GM18511 (cell line): ENCODE measurements around the gene PHTF2.
"Not testable (repeated sequence)": the region's sequence is repeated elsewhere in the genome, so short reads cannot be mapped to it uniquely, and the experiment has no call there.

Experiments
- ATAC-seq: cut with Tn5 transposase; IDR thresholded peaks from one replicate; pipeline ENCODE4 v1.9.1; 2021; ENCODE audit warnings: mild to moderate bottlenecking, moderate library complexity; ENCODE audit not compliant: unreplicated experiment

Gene PHTF2

DNA sequence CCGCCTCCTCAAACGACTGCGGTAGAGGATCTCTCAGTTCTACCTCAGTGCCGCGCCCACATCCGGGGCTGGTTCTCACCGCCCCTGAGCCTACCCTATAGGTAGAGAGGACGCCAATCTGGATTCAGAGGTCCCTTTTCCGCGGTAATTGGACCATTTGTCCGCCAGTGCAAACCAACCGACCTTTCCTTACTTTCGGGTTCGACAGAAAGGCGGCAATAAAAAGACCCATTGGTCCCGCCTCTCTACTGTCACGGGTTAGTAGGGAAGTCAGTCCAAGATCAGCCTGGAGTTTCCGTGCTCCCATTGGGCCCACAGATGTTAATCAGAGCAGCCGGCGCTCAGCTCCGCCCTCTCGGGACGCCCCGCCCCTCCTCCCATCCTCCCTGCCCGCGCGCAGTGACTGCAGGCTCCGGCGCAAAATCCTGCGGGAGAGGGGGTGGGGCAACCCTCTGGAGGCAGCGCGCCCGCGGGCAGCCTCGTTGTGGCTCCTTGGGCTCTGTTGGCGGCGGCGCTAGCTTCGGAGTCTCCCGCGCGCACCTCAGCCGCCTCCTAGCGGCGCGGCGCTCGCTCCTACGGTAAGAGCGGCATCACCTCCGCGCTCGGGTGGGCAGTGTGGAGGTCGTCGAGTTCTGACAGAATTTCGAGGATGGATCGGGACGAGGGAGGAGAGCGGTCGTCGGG is at the start of gene PHTF2, which contains the start of gene TMEM60:
TSS of gene PHTF2 (plus strand) at position 380 of the 684 bp plus-strand sequence.
TSS of gene TMEM60 (minus strand) at position 41 of the 684 bp plus-strand sequence. CDS start 4,061 bp downstream, outside the sequence.
- peak; percentile 91 for ATAC-seq

DNA sequence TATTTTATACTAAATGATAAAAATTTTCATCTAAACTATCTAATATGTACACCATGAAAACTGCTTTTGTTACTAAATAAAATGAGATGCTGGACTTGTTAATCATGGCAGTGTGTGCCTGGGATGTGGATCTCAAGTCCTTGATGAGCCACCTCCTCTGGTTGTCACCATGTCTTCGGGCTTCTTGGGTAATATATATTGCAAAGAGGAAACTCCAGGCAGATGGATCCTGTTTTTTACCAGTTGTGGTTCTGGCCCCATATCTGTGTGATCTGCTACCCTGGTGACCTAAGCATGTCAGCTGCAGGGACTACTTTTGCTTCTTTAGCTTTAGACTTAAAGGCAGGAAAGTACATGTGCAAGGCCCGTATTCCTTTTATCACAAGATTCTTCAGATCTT is 46.6 kb upstream of the PHTF2 start:
- ATAC-seq = no peak

DNA sequence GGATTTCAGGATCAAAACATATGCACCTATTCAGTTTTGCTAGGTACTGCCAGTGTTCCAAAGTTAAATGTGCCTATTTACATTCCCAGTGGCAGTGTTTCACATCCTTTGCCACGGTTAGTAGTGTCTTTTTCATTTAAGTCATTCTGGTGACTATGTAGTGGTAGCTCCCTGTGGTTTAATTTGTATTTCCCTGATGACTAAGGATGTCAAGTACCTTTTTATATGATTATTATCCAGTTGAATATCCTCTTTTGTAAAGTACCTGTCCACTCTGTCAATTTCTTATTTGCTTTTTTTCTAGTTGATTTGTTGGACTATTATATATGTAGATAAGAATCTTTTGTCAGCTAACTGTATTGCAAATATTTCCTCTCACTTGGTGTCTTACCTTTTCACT is 45.4 kb upstream of the PHTF2 start:
- no peak for ATAC-seq

DNA sequence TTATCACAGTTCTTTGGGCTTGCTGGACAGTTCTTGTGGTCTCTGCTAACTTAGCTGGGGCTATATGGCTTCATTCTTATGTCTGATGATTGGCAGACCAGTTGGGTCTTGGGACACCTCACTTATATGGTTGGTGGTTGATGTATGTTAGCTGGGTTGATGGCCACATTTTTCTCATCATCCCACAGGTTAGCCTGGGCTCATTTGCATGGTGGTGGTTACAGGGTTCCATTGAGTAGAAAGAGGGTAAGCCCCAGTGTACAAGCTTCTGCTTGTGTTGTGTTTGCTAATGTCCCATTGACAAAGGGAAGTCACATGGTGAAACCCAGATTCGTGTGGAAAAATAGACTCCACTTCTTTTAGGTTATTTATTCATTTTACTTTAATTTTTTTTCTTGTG is 41.0 kb upstream of the PHTF2 start:
- ATAC-seq = peak; percentile 93

DNA sequence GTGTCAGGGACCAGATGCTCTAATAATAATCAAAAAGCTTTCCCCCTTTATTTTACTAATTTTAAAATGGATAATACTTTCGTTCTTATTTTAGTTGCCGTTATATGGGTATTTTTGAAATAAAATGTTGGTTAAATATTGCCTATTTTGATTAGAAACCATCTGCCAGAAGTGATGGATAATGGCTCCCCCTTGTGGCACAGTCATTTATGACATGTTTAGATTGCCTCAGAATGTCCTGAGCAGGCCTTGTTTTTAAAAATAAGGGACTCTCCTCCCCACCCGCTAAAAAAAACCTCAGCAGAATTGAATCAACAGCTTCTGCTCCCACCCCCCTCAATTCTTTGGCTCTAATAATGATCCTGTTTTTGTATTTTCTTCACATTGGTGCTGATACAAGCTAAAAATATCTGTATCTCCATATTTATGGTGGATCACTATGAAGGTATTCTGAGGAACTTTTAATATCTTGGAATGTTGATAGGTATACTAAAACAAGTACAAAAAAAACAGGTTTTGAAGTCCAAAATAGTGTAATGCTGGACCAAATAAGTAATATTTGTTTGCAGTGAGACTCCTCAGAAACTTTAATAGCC is 39.2 kb upstream of the PHTF2 start:
- ATAC-seq = no peak

DNA sequence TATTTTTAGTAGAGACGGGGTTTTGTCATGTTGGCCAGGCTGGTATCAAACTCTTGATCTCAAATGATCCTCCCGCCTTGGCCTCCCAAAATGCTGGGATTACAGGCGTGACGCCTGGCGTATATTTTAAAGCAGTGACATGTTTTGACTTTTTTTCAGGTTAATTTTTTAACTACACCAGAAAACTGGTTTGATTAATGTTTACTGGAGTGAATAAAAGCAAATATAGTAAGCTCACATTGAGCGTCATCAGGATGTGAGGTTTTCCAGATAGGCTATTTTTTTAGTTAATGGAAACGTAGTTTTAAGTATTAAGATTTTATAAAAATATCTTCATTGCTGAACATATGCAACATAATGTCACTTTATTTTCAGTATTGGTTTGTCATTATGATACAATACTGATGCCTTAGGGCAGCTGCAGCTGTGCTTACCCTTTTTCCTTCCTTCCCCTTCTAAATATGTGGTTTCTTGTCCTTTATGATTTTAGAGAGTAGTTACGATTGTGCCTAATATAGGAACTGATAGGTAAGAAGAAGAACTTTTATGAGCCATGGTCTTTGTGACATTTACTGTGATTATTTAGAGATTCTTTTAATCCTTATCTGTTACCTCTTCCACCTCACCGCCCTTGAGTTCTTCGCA is 37.6 kb upstream of the PHTF2 start:
- no peak for ATAC-seq

DNA sequence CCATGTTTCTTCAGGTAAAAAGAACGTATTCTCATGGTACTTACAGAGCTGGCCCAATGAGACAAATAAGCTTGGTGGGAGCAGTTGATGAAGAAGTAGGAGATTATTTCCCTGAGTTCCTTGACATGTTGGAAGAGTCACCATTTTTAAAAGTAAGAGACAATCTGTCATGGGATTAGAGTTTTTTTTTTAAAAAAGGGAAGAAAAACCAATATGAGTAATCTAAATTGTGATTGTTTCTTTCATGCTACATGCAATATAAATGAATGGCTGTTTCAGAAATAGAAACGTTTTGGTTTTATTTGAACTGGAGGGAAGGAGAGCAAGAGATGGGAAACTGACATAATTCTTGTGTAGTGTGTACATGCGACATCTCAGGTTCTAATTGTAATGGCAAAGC is 33.1 kb upstream of the PHTF2 start:
- no peak for ATAC-seq

DNA sequence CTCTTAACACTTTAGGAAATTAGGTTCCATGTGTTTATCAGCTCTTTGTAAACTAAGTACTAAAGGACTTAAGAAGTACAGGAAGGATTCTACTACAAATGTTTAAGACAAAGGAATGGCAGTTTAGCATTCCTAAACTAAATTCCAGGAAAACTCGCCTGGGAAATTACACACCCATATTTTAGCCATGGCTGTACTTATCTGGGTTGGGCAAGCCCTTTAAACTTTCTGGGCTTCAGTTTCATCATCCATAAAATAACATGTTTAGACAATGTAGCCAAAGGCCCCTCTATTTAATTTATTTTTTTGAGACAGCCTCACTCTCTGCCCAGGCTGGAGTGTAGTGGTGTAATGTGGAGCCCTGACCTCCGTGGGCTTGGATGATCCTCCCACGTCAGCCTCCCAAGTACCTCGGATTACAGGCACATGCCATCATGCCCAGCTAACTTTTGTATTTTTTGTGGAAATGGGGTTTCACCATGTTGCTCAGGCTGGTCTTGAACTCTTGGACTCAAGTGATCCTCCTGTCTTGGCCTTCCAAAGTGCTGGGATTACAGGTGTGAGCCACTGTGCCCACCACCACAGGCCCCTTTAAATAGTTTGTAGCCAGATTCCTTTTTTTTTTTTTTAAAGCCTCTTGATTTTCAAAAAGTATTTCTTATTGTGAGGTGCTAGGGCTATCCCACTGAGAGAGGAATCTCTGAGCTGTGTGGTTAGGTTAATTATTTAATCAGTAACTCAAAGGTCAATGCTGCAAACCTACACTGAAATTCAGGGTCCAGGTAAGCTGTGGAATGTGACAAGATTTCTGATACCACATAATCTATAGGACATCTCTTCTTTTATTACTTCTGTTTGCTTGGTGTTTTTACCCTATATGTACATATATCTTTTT is 32.4 kb upstream of the PHTF2 start:
- peak; percentile 68 for ATAC-seq

DNA sequence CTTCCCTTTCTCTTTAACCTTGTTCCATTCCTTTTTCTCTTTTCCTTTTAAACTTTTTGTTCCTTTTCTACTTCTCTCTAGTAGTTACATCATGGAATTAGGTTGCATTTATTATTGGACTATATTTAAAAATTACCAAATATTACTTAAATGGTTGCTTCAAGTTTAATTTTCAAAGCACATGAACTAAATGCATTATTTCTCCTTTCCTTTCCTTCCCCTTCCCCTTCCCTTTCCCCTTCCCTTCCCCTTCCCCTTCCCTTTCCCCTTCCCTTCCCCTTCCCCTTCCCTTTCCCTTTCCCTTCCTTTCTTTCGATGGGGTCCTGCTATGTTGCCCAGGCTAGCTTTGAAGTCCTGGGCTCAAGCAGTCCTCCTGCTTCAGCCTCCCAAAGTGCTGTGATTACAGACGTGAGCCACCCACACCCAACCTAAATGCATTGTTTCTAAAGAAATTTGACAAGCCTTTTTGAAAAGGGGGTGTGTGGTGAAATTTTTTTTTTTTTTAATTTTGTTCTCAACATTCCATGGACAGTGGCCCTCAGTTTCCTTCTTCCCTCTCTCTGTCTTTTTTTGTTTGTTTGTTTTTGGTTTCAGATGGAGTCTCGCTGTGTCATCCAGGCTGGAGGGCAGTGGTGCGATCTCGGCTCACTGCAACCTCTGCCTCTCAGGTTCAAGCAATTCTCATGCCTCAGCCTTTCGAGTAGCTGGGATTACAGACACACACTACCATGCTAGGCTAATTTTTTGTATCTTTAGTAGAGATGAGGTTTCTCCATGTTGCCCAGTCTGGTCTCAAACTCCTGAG is 31.6 kb upstream of the PHTF2 start:
- no peak for ATAC-seq

DNA sequence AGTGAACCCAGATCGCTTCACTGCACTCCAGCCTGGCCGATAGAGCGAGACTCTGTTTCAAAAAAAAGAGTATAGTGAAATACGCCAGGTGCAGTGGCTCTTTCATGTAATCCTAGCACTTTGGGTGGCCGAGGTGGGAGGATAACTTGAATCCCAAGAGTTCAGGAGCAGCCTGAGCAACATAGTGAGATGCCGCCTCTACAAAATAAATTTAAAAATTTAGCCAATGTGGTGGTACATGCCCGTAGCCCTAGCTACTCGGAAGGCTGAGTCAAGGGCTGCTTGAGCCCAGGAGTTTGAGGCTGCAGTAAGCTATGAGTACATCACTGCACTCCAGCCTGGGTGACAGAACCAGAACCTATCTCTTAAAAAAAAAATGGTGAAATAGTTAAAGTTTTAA is 28.3 kb upstream of the PHTF2 start:
- no peak for ATAC-seq

DNA sequence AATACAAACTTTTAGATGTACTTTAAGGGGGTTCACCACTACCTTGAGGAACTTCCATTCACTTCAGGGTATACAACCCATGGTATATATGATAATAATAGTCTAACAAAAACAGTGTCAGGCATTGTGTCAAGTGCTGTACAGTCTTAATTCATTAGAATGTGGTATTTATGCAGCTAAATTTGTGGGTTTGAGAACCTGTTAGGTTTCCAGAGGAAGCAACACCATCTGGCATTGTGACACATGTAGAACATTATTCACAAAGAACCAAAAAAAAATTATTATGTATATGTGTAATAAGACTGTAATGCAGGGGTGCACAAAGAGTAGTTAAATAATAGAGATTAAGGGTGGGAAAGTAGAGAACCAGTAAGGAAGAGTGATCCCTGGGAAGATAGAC is 26.7 kb upstream of the PHTF2 start:
- ATAC-seq = no peak

DNA sequence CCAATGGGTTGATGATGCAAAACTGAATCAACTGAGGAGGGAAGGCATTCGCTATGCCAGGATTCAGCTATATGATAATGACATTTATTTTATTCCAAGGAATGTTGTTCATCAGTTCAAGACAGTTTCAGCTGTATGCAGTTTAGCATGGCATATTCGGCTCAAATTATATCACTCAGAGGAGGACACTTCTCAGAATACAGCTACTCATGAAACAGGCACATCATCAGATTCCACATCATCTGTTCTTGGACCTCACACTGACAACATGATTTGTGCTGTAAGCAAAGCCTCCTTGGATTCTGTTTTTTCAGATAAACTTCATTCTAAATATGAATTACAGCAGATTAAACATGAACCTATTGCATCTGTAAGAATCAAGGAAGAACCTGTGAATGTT is 20.0 kb upstream of the PHTF2 start:
- ATAC-seq = no peak

DNA sequence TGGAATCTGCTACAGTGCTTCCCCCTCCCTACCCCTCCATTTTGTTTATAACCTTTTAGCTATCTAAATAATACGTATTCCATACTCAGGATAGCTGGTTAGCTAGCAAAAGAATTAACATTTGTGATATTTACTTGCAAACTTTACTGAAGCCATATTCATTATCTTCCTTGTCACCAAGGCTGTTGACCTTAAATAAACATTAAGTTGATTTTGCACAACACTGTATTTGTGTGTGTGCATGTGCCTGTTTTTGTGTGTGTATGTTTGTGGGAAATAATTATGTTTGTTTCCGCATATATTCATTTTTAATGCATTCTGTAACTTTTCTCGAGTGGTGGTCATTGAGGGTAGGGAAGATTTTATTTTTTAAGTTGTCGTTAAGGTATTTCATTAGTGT is 16.2 kb upstream of the PHTF2 start:
- ATAC-seq = no peak

DNA sequence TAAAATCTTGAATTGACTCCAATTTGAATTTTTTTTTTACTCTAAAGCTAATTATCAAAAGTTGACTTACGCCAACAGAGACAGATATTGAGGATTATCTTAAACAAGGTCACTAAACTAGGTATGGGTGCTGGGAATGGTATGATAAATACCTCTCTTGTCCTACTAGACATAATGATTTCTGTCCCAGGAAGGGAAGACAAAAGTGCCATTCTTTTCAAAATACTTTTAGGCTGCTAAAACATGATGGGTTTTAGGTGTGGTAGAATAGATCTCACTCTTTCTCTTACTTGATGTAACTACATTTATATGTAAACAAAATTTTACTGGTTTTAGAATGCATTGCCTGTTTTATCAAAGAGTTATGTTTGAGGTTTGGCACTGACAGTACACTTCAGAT is 15.5 kb upstream of the PHTF2 start:
- no peak for ATAC-seq

DNA sequence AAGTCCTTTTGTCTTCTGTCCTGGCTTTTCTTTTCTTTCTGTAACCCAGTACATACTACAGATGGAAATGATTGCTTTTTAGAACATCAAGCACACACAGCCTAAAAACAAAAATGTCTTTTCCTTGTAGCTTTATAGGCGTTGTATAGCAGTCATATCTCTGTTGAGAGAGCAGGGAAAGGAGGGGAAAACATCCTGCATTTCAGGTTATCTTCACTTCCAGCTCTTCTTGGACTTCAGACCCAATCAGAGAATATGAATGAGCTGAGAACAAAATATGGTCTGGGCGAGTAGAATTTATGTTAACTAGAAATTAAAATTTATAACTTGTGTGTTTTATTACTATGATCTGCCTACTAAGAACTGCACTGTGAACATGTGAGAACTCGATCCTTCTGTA is 15.0 kb upstream of the PHTF2 start:
- no peak for ATAC-seq

DNA sequence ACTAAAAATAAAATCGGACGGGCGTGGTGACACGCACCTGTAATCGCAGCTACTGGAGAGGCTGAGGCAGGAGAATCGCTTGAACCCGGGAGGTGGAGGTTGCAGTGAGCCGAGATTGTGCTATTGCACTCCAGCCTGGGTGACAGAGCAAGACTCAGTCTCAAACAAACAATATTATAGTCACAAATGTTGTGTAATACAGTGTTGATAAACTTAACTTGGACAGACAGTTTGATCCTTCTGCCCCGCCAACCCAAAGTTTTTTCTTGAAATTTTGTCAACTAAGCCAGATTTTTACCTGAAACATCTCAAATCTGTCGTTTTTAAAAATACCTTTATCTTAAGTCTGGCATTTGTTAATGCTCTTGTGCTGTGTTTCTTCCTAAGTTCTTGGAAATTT is 14.1 kb upstream of the PHTF2 start:
- ATAC-seq = not testable (repeated sequence)

DNA sequence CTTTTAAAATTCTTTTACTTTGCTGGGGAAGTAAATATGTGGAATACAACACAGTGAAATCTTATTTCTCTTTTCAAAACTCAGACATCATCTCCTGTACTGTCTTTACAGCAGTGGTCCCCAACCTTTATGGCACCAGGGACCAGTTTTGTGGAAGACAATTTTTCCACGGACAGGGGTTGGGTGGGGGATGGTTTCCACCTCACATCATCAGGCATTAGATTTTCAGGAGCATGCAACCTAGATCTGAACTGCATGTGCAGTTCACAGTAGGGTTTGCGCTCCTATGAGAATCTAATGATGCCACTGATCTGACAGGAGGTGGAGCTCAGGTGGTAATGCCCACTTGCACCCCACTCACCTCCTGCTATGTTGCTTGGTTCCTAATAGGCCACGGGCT is 12.6 kb upstream of the PHTF2 start:
- ATAC-seq = no peak

DNA sequence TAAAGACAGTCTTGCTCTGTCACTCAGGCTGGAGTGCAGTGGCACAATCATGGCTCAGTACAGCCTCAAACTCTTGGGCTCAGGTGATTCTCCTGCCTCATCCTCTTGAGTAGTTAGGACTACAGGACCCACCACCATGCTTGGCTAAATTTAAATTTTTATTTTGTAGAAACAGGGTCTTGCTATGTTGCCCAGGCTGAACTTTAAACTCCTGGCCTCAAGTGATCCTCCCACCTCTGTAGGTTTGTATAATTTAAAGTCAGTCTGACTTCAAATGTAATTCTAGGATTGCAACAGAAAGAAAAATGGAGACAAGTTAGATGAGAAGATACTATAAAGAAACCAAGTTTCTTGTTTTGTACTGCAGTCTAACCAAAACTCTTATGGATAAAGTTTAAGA is 11.8 kb upstream of the PHTF2 start:
- ATAC-seq = no peak

DNA sequence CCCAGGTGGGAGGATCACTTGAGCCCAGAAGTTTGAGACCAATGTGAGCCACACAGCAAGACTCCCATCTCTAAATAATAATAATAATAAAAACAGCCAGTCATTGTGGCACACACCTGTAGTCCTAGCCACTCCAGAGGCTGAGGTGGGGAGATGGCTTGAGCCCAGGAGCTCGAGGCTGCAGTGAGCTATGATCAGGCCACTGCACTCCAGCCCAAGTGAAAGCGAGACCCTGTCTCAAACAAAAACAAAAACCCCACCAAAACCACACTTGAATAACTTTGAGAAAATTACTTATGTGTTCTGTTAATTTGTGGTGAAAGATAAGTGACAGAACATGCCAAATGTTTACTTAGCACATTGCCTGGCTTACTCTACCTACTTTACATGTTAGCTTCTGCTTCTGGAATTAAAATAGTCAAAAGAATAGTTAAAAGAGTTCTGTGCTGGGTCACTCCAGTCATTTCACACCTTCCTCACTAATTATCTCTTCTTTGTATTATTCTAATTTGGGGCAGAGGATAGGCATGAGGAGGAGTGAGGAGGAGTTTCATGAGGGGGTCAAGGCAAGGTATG is 10.2 kb upstream of the PHTF2 start:
- ATAC-seq = no peak

DNA sequence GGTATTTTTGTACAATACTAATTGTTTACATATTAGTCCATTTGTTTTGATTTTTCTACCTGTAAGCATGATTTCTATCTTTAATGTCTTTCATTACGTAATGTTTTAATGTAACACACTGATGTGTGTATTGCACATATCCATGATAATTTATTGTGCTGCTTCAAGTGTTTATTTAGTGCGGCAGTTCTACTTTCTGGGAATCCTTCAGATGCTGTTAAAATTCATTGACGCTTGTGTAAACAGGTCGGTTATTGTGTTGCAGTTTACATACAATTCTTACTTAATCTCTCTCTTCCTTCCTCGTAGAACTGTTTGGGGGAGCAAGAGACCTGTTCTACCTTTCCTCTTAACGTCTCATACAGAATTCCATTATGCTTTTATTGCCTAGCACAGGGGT is 7.2 kb upstream of the PHTF2 start:
- ATAC-seq = no peak
